ENCODE measurements around the gene MZT2A.
"Not testable (repeated sequence)": the region's sequence is repeated elsewhere in the genome, so short reads cannot be mapped to it uniquely, and the experiment has no call there.

MZT2A gene

GRCh38 chr2:131492418-131493198, 411 bp upstream of the MZT2A start:
- peak; percentile 90 for DNase-seq (ENCODE audit: low spot score)

- DNase-seq (ENCODE audit: low spot score) = not testable (repeated sequence)
These were observed 744 bp downstream of the MZT2A start for GRCh38 chr2:131491469-131491836.

- not testable (repeated sequence) for DNase-seq (ENCODE audit: low spot score)
These were observed 1.4 kb downstream of the MZT2A start for GRCh38 chr2:131490616-131491468.

- no peak for DNase-seq (ENCODE audit: low spot score)
These were observed 3.6 kb downstream of the MZT2A start for GRCh38 chr2:131488306-131489205.

GRCh38 chr2:131486201-131486902, 5.8 kb downstream of the MZT2A start:
- not testable (repeated sequence) for DNase-seq (ENCODE audit: low spot score)

- not testable (repeated sequence) for DNase-seq (ENCODE audit: low spot score)
These were observed 7.2 kb downstream of the MZT2A start for GRCh38 chr2:131484906-131485460.

- DNase-seq (ENCODE audit: low spot score) = not testable (repeated sequence)
These were observed 8.0 kb downstream of the MZT2A start for GRCh38 chr2:131483981-131484820.

- DNase-seq (ENCODE audit: low spot score) = not testable (repeated sequence)
These were observed 9.6 kb downstream of the MZT2A start for GRCh38 chr2:131482506-131483155.

GRCh38 chr2:131480351-131480750, 11.8 kb downstream of the MZT2A start:
- not testable (repeated sequence) for DNase-seq (ENCODE audit: low spot score)

- not testable (repeated sequence) for DNase-seq (ENCODE audit: low spot score)
These were observed 13.2 kb downstream of the MZT2A start for GRCh38 chr2:131478850-131479461.

GRCh38 chr2:131478074-131478849, 13.9 kb downstream of the MZT2A start:
- not testable (repeated sequence) for DNase-seq (ENCODE audit: low spot score)

GRCh38 chr2:131477227-131477626, 15.0 kb downstream of the MZT2A start:
- DNase-seq (ENCODE audit: low spot score) = not testable (repeated sequence)

- not testable (repeated sequence) for DNase-seq (ENCODE audit: low spot score)
These were observed 15.8 kb downstream of the MZT2A start for GRCh38 chr2:131476363-131476762.

- no peak for DNase-seq (ENCODE audit: low spot score)
These were observed 16.4 kb downstream of the MZT2A start, which contains the start of gene TUBA3D for GRCh38 chr2:131475831-131476230. Gene TUBA3D (plus strand): TSS chr2:131476119. CDS start chr2:131476200, 81 bp downstream.

- DNase-seq (ENCODE audit: low spot score) = not testable (repeated sequence)
These were observed 18.9 kb downstream of the MZT2A start for GRCh38 chr2:131473266-131473665.

- DNase-seq (ENCODE audit: low spot score) = not testable (repeated sequence)
These were observed 20.6 kb downstream of the MZT2A start for GRCh38 chr2:131471624-131472023.

GRCh38 chr2:131470944-131471343, 21.3 kb downstream of the MZT2A start:
- not testable (repeated sequence) for DNase-seq (ENCODE audit: low spot score)

GRCh38 chr2:131467722-131468121, 24.5 kb downstream of the MZT2A start:
- not testable (repeated sequence) for DNase-seq (ENCODE audit: low spot score)

Data from putamen (tissue), 1 donor.